Small intestine (tissue), 16 donors: Measurements from ENCODE around the gene DNAI4. TPM values are rescaled to one million over a fixed set of nuclear protein-coding genes. Genes with fewer than 3 reads are reported as not detected.
"Not testable (repeated sequence)": the region's sequence is repeated elsewhere in the genome, so short reads cannot be mapped to it uniquely, and the experiment has no call there.

Experiments
- DNase-seq, 2 donors: peaks; one replicate each; pipeline versions ENCODE4 v3.0.0 to v3.0.0-alpha.2; 2013
- FAIRE-seq: peaks from 2 replicates; lab custom pipeline; 2012; peaks lifted over from hg19 to GRCh38; lab: Jason Lieb, UNC
- H3K27ac ChIP-seq, 3 donors: one replicate each; pipeline ENCODE4 v1.5.1; 2013; ENCODE audit warnings: low read length in 2 of 3, mild to moderate bottlenecking in 2 of 3, control low read depth in 1 of 3, inconsistent platforms in 1 of 3, low read depth in 1 of 3, moderate library complexity in 1 of 3
- H3K27me3 ChIP-seq, 3 donors: one replicate each; pipeline ENCODE4 v1.6.1; 2013; ENCODE audit warnings: low read length in 3 of 3, inconsistent platforms in 1 of 3; ENCODE audit not compliant: control insufficient read depth in 3 of 3, insufficient read depth in 3 of 3
- H3K36me3 ChIP-seq, 3 donors: one replicate each; pipeline ENCODE4 v1.6.1; 2013; ENCODE audit warnings: low read length in 3 of 3, inconsistent platforms in 1 of 3, low read depth in 1 of 3, mild to moderate bottlenecking in 1 of 3, moderate library complexity in 1 of 3; ENCODE audit not compliant: control insufficient read depth in 3 of 3, insufficient read depth in 2 of 3
- H3K4me1 ChIP-seq, 3 donors: one replicate each; pipeline ENCODE4 v1.6.1; 2013; ENCODE audit warnings: low read length in 2 of 3, inconsistent platforms in 1 of 3, low read depth in 1 of 3, mild to moderate bottlenecking in 1 of 3, moderate library complexity in 1 of 3; ENCODE audit not compliant: control insufficient read depth in 3 of 3, insufficient read depth in 2 of 3
- H3K4me3 ChIP-seq, 3 donors: one replicate each; pipeline ENCODE4 v1.5.1; 2013; ENCODE audit warnings: low read length in 3 of 3, control low read depth in 1 of 3, inconsistent platforms in 1 of 3, low read depth in 1 of 3, mild to moderate bottlenecking in 1 of 3, moderate library complexity in 1 of 3
- H3K9me3 ChIP-seq, 2 donors: one replicate each; pipeline ENCODE4 v1.6.1; 2013; ENCODE audit warnings: low read depth in 1 of 2, low read length in 1 of 2; ENCODE audit not compliant: control insufficient read depth in 2 of 2, insufficient read depth in 1 of 2
- WGBS, 3 donors: extraction: QIAGEN DNeasy Blood & Tissue Kit; methylation state at CpG; one replicate each; pipeline ENCODE4 v1.1.7; 2013; 5-methylcytosine and 5-hydroxymethylcytosine counted together
- long read RNA-seq, 10 donors: transcript quantifications; one replicate each; lab custom pipeline, GENCODE V29; 2026
- polyA plus RNA-seq, 4 donors: library from polyadenylated mRNA; stranded (reverse) in 3 of 4; unstranded in 1 of 4; fragments of 200-250 nt in 3 of 4; fragments of 120-200 nt in 1 of 4; gene quantifications; one replicate each; pipeline versions ENCODE4 v1.2.1 to v1.2.3, GENCODE V29; 2013
- donor health status: healthy with polysubstance abuse.
- donor health status: control.
- donor health status: control.
- donor health status: Bipolar disorder and iron deficiency.
- donor health status: healthy.

The DNAI4 gene
- polyA plus RNA-seq = 1 to 10 TPM in 2 of 4 donors, under 1 TPM in 2; 0.54 to 3.4 (median 0.96) TPM
- long read RNA-seq, donor 1 = 0 reads
- long read RNA-seq, donor 2 = 0 reads
- long read RNA-seq, donor 3 = 0 reads
- long read RNA-seq, donor 4 = 0 reads
- long read RNA-seq, donor 5 = 0 reads
- long read RNA-seq, donor 6, partial matches to known transcripts = 7 of 7 reads
- long read RNA-seq, donor 6, other reads (novel, unspliced or antisense) = 0 of 7 reads
- long read RNA-seq, donor 7 = 0 reads
- long read RNA-seq, donor 8 = 0 reads
- long read RNA-seq, donor 9 = 0 reads
- long read RNA-seq, donor 10, partial matches to known transcripts = 8 of 13 reads
- long read RNA-seq, donor 10, other reads (novel, unspliced or antisense) = 5 of 13 reads

- Histone ChIP-seq H3K27ac (peak within 1 kb of the TSS; percentile 82 to 99 (median 86)), H3K9me3 (peaks cover 0 to 4% of the 10 kb centered on the region in 2 donors), H3K27me3 (no peaks in the 10 kb centered on the region), H3K36me3 (peaks cover 0 to 6% (median 0%) of the 10 kb centered on the region in 3 donors), H3K4me1 (peaks cover 2 to 12% (median 7%) of the 10 kb centered on the region in 3 donors), H3K4me3 (peak within 1 kb of the TSS; percentile 77 to 89 (median 87))
- WGBS, 3 donors = 0% methylated on average over 49 to 63 of the region's 64 CpGs
- FAIRE-seq (no peak), DNase-seq (peak; percentile 99 to 100)
These were observed at the start of gene DNAI4, which contains the start of gene MIER1 for GRCh38 chr1:66924756-66925557. Gene DNAI4 (minus strand): TSS chr1:66924856. CDS start chr1:66924831, 25 bp downstream. Gene MIER1 (plus strand): TSS chr1:66924990. CDS start chr1:66925029, 39 bp downstream.

GRCh38 chr1:66968574-66968973, 43.9 kb upstream of the DNAI4 start:
- H3K4me3 ChIP-seq = no peak overlapping the region
- H3K27ac ChIP-seq = no peak overlapping the region
- WGBS, 3 donors = 81 to 84% (median 83%) methylated on average over 3 of the region's 3 CpGs
- H3K9me3 ChIP-seq = no peaks in the 10 kb centered on the region
- no peak for DNase-seq
- FAIRE-seq = no peak
- no peaks in the 10 kb centered on the region for H3K4me1 ChIP-seq
- peaks cover 0 to 16% (median 4%) of the 10 kb centered on the region in 3 donors for H3K36me3 ChIP-seq
- H3K27me3 ChIP-seq = no peaks in the 10 kb centered on the region

GRCh38 chr1:66966188-66966873, 41.7 kb upstream of the DNAI4 start:
- not testable (repeated sequence) for FAIRE-seq, H3K27ac ChIP-seq, DNase-seq, H3K9me3 ChIP-seq, H3K27me3 ChIP-seq, H3K4me1 ChIP-seq, H3K4me3 ChIP-seq
- 93 to 96% (median 95%) methylated on average over 5 to 7 of the region's 7 CpGs for WGBS, 3 donors
- H3K36me3 ChIP-seq = peaks cover 4 to 21% (median 5%) of the 10 kb centered on the region in 3 donors

GRCh38 chr1:66957938-66958337, 33.3 kb upstream of the DNAI4 start:
- no peak overlapping the region for H3K27ac ChIP-seq
- peaks cover 4 to 18% (median 15%) of the 10 kb centered on the region in 3 donors for H3K36me3 ChIP-seq
- 94 to 96% (median 95%) methylated on average over 3 of the region's 3 CpGs for WGBS, 3 donors
- no peaks in the 10 kb centered on the region for H3K27me3 ChIP-seq
- H3K9me3 ChIP-seq = no peaks in the 10 kb centered on the region
- no peak for DNase-seq
- FAIRE-seq = no peak
- H3K4me3 ChIP-seq = no peak overlapping the region
- no peaks in the 10 kb centered on the region for H3K4me1 ChIP-seq

GRCh38 chr1:66954208-66954607, 29.6 kb upstream of the DNAI4 start:
- H3K4me1 ChIP-seq = no peaks in the 10 kb centered on the region
- no peaks in the 10 kb centered on the region for H3K27me3 ChIP-seq
- 79 to 89% (median 83%) methylated on average over 4 of the region's 4 CpGs for WGBS, 3 donors
- H3K27ac ChIP-seq = no peak overlapping the region
- DNase-seq (no peak), FAIRE-seq (no peak)
- H3K9me3 ChIP-seq = no peaks in the 10 kb centered on the region
- H3K4me3 ChIP-seq = no peak overlapping the region
- peaks cover 0 to 18% (median 18%) of the 10 kb centered on the region in 3 donors for H3K36me3 ChIP-seq

- Histone ChIP-seq H3K27me3 (no peaks in the 10 kb centered on the region), H3K9me3 (no peaks in the 10 kb centered on the region), H3K27ac (no peak overlapping the region), H3K36me3 (peaks cover 3 to 25% (median 20%) of the 10 kb centered on the region in 3 donors), H3K4me3 (no peak overlapping the region), H3K4me1 (no peaks in the 10 kb centered on the region)
- 93 to 99% (median 94%) methylated on average over 6 of the region's 6 CpGs for WGBS, 3 donors
- DNase-seq (no peak), FAIRE-seq (no peak)
These were observed 26.9 kb upstream of the DNAI4 start for GRCh38 chr1:66951513-66951912.

- DNase-seq (no peak), FAIRE-seq (no peak)
- no peak overlapping the region for H3K27ac ChIP-seq
- no peaks in the 10 kb centered on the region for H3K4me1 ChIP-seq
- no peaks in the 10 kb centered on the region for H3K9me3 ChIP-seq
- H3K27me3 ChIP-seq = no peaks in the 10 kb centered on the region
- H3K4me3 ChIP-seq = no peak overlapping the region
- 81 to 96% (median 89%) methylated on average over 1 of the region's 1 CpG for WGBS, 3 donors
- H3K36me3 ChIP-seq = peaks cover 3 to 25% (median 10%) of the 10 kb centered on the region in 3 donors
These were observed 22.6 kb upstream of the DNAI4 start for GRCh38 chr1:66947267-66947666.

- no peak for FAIRE-seq
- 97 to 98% (median 97%) methylated on average over 3 of the region's 3 CpGs for WGBS, 3 donors
- Histone ChIP-seq H3K4me3 (no peak overlapping the region), H3K4me1 (peaks cover 0 to 10% (median 3%) of the 10 kb centered on the region in 3 donors), H3K36me3 (peaks cover 3 to 21% (median 5%) of the 10 kb centered on the region in 3 donors), H3K27me3 (no peaks in the 10 kb centered on the region), H3K27ac (no peak overlapping the region), H3K9me3 (no peaks in the 10 kb centered on the region)
- DNase-seq = no peak
These were observed 20.7 kb upstream of the DNAI4 start for GRCh38 chr1:66945316-66945715.
